Hepatocyte (in vitro differentiated cells): Measurements from ENCODE around the gene GLIS2. TPM values are rescaled to one million over a fixed set of nuclear protein-coding genes. Genes with fewer than 3 reads are reported as not detected.

Source experiments
- DNase-seq: peaks from one replicate; pipeline ENCODE4 v3.0.0-alpha.2; 2016; ENCODE audit warnings: low spot score
- H2AFZ ChIP-seq: fragments of 200-600 bp; sonication (generic); 2 replicates; pipeline ENCODE4 v1.6.0; 2016; ENCODE audit warnings: antibody characterized with exemption, mild to moderate bottlenecking
- H3K27ac ChIP-seq: fragments of 200-600 bp; sonication (generic); 2 replicates; pipeline ENCODE4 v1.5.1; 2016; ENCODE audit warnings: mild to moderate bottlenecking
- H3K27me3 ChIP-seq: fragments of 200-600 bp; sonication (generic); 2 replicates; pipeline ENCODE4 v1.6.1; 2016
- H3K36me3 ChIP-seq: fragments of 200-600 bp; sonication (generic); replicated peaks from 2 replicates; pipeline ENCODE4 v1.5.1; 2016; ENCODE audit warnings: low read depth; ENCODE audit not compliant: insufficient read depth
- H3K4me1 ChIP-seq: fragments of 200-600 bp; sonication (generic); 2 replicates; pipeline ENCODE4 v1.5.1; 2016; ENCODE audit warnings: mild to moderate bottlenecking, moderate library complexity; ENCODE audit not compliant: insufficient read depth
- H3K4me2 ChIP-seq: fragments of 200-600 bp; sonication (generic); 2 replicates; pipeline ENCODE4 v1.6.0; 2016
- H3K4me3 ChIP-seq: fragments of 200-600 bp; sonication (generic); 2 replicates; pipeline ENCODE4 v1.5.1; 2016; ENCODE audit warnings: mild to moderate bottlenecking
- H3K79me2 ChIP-seq: fragments of 200-600 bp; sonication (generic); 2 replicates; pipeline ENCODE4 v1.6.0; 2017; ENCODE audit warnings: mild to moderate bottlenecking
- H3K9me2 ChIP-seq: fragments of 200-600 bp; sonication (generic); replicated peaks from 2 replicates; pipeline ENCODE4 v1.6.0; 2017; ENCODE audit warnings: mild to moderate bottlenecking; ENCODE audit not compliant: insufficient read depth
- H3K9me3 ChIP-seq: fragments of 200-600 bp; sonication (generic); 2 replicates; pipeline ENCODE4 v1.5.1; 2016; ENCODE audit warnings: low read depth, mild to moderate bottlenecking
- H4K20me1 ChIP-seq: fragments of 200-600 bp; sonication (generic); 2 replicates; pipeline ENCODE4 v1.6.0; 2016; ENCODE audit warnings: mild to moderate bottlenecking; ENCODE audit not compliant: insufficient read depth, poor library complexity, severe bottlenecking
- CTCF ChIP-seq: fragments of 200-600 bp; sonication (generic); IDR thresholded peaks from 2 replicates; pipeline ENCODE4 v1.5.1; 2016; ENCODE audit warnings: antibody characterized with exemption, mild to moderate bottlenecking; ENCODE audit not compliant: poor library complexity
- EZH2 ChIP-seq: fragments of 200-600 bp; sonication (generic); IDR thresholded peaks from 2 replicates; pipeline ENCODE4 v1.6.1; 2016; ENCODE audit warnings: antibody characterized with exemption, mild to moderate bottlenecking, borderline replicate concordance
- EZH2phosphoT487 ChIP-seq: fragments of 200-600 bp; sonication (generic); IDR thresholded peaks from one replicate; pipeline ENCODE4 v1.6.1; 2018; ENCODE audit warnings: antibody characterized with exemption, mild to moderate bottlenecking, low read depth, moderate library complexity; ENCODE audit not compliant: unreplicated experiment, severe bottlenecking
- WGBS: methylation state at CpG from one replicate; pipeline ENCODE4 v1.1.6; 2016; ENCODE audit warnings: low lambda C conversion rate; ENCODE audit errors: missing lambda C conversion rate; 5-methylcytosine and 5-hydroxymethylcytosine counted together
- polyA plus RNA-seq: library from polyadenylated mRNA; unstranded; fragments of >200 nt; fragmentation: Nextera tagmentation; extraction: Ambion mirVana; gene quantifications from 2 replicates; pipeline ENCODE4 v1.2.1, GENCODE V29; 2016
- total RNA-seq: library from RNA; depleted of rRNA; stranded (reverse); fragments of >200 nt; gene quantifications from 2 replicates; pipeline ENCODE4 v1.2.3, GENCODE V29; 2014

The GLIS2 gene
- total and polyA plus RNA-seq, 2 experiments from 2014 or later, result 3.6 to 11.3 TPM

GRCh38 chr16:4275861-4276260, 40.0 kb upstream of the GLIS2 start:
- DNase-seq, result no peak
- 84% methylated on average over 6 of the region's 6 CpGs for WGBS
- no peak overlapping the region for H3K4me2 ChIP-seq
- TF ChIP-seq CTCF (no peak), EZH2phosphoT487 (no peak), EZH2 (no peak)
- no peak overlapping the region for H3K4me3 ChIP-seq
- peaks cover 9% of the 10 kb centered on the region for H3K79me2 ChIP-seq
- no peak overlapping the region for H3K27ac ChIP-seq
- no peaks in the 10 kb centered on the region for H3K9me3 ChIP-seq
- peaks cover 2% of the 10 kb centered on the region for H3K4me1 ChIP-seq
- no peaks in the 10 kb centered on the region for H3K36me3 ChIP-seq
- H3K9me2 ChIP-seq, result no peaks in the 10 kb centered on the region
- no peaks in the 10 kb centered on the region for H4K20me1 ChIP-seq
- no peak overlapping the region for H2AFZ ChIP-seq
- no peaks in the 10 kb centered on the region for H3K27me3 ChIP-seq

- no peaks in the 10 kb centered on the region for H3K9me2 ChIP-seq
- H3K27ac ChIP-seq, result no peak overlapping the region
- no peak overlapping the region for H3K4me2 ChIP-seq
- TF ChIP-seq EZH2phosphoT487 (no peak), EZH2 (no peak), CTCF (no peak)
- H4K20me1 ChIP-seq, result no peaks in the 10 kb centered on the region
- H3K9me3 ChIP-seq, result no peaks in the 10 kb centered on the region
- H3K36me3 ChIP-seq, result no peaks in the 10 kb centered on the region
- no peak overlapping the region for H3K4me3 ChIP-seq
- WGBS, result 91% methylated on average over 2 of the region's 2 CpGs
- no peak overlapping the region for H2AFZ ChIP-seq
- DNase-seq, result no peak
- peaks cover 5% of the 10 kb centered on the region for H3K79me2 ChIP-seq
- no peaks in the 10 kb centered on the region for H3K4me1 ChIP-seq
- H3K27me3 ChIP-seq, result no peaks in the 10 kb centered on the region
Observed at GRCh38 chr16:4277987-4278513, 37.8 kb upstream of the GLIS2 start.

- no peaks in the 10 kb centered on the region for H4K20me1 ChIP-seq
- no peak overlapping the region for H3K27ac ChIP-seq
- no peaks in the 10 kb centered on the region for H3K36me3 ChIP-seq
- WGBS, result 96% methylated on average over 2 of the region's 2 CpGs
- no peak for TF ChIP-seq CTCF
- H3K4me2 ChIP-seq, result no peak overlapping the region
- no peak for DNase-seq
- H2AFZ ChIP-seq, result no peak overlapping the region
- H3K27me3 ChIP-seq, result no peaks in the 10 kb centered on the region
- H3K79me2 ChIP-seq, result no peaks in the 10 kb centered on the region
- H3K4me1 ChIP-seq, result no peaks in the 10 kb centered on the region
- no peak overlapping the region for H3K4me3 ChIP-seq
- no peaks in the 10 kb centered on the region for H3K9me2 ChIP-seq
- H3K9me3 ChIP-seq, result no peaks in the 10 kb centered on the region
Observed at GRCh38 chr16:4280625-4281024, 35.2 kb upstream of the GLIS2 start.

DNA sequence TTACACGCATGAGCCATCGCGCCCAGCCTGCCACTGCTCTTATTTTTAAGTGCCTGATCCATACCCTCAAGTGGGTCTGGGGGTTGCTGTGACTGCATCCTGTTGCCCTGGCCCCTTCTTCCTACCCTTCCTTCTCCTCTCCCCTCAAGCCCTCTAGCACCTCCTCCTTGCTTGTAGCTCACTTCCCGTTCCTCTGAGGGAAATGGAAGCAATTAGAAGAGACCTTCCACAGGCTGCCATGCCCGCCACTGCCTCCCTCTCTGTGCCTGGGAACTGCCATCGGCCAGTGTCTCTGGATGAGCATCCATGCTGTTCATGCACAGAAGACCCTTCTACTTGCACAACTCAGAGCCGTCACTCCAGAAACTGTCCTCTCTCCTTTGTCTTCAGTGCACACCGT, 32.4 kb upstream of the GLIS2 start:
- H3K4me3 ChIP-seq, result no peak overlapping the region
- no peak for DNase-seq
- no peaks in the 10 kb centered on the region for H3K9me3 ChIP-seq
- no peaks in the 10 kb centered on the region for H4K20me1 ChIP-seq
- no peak overlapping the region for H3K27ac ChIP-seq
- no peak overlapping the region for H2AFZ ChIP-seq
- H3K27me3 ChIP-seq, result no peaks in the 10 kb centered on the region
- 89% methylated on average over 8 of the region's 8 CpGs for WGBS
- no peak for TF ChIP-seq EZH2
- no peak for TF ChIP-seq EZH2phosphoT487
- no peak for TF ChIP-seq CTCF
- no peaks in the 10 kb centered on the region for H3K36me3 ChIP-seq
- H3K79me2 ChIP-seq, result no peaks in the 10 kb centered on the region
- H3K4me1 ChIP-seq, result no peaks in the 10 kb centered on the region
- H3K9me2 ChIP-seq, result no peaks in the 10 kb centered on the region
- H3K4me2 ChIP-seq, result no peak overlapping the region
